Activated CD4-positive, alpha-beta T cell treated with anti-CD3 and anti-CD28 coated beads, Interleukin-2, Interleukin-4, amounts not matched to agents 100 ng/mL and 50 ng/mL, durations not matched to agents 16 hours and 8 hours (primary cell): ENCODE measurements around the gene ZMIZ1.

Experiments
- DNase-seq: peaks from one replicate; pipeline ENCODE4 v3.0.0-alpha.2; 2020; ENCODE audit warnings: low spot score

Gene ZMIZ1

GRCh38 chr10:79358811-79359210 lies 290.0 kb downstream of the ZMIZ1 start:
- no peak for DNase-seq

GRCh38 chr10:79359816-79360498 lies 291.2 kb downstream of the ZMIZ1 start:
- DNase-seq, result no peak

DNA sequence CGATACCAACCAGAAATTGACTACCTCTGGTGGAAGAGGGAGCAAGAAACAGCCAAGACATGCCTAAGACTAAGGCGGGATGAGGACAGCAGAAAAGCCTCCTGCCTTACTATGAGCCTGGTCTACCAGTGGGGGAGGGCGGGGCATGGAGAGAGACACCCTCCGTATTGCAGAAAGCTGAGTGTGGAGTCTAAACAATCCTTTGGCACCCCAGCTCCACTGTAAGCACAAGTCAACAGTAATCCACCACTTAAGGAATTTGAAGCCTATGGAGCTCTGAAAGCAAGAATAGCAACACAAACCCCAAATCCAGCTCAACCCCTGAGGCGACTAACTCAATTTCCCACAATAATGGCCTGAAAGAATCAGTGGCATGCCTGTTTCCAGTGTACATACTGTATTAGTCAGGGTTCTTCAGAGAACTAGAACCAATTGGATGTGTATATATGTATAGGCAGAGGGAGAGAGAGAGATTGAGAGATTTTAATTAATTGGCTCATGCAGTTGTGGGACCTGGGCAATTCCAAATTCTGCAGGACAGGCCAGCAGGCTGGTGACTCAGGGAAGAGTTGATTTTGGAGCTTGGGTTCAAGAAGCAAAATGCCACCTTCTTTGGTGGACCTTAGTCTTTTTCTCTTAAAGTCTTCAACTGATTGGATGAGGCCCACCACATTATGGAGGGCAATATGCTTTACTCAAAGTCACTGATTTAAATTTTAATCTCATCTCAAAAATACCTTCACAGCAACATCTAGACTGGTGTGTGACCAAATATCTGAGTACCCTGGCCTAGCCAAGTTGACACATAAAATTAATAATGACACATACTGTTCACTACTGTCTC lies 292.0 kb downstream of the ZMIZ1 start:
- DNase-seq, result no peak

DNA sequence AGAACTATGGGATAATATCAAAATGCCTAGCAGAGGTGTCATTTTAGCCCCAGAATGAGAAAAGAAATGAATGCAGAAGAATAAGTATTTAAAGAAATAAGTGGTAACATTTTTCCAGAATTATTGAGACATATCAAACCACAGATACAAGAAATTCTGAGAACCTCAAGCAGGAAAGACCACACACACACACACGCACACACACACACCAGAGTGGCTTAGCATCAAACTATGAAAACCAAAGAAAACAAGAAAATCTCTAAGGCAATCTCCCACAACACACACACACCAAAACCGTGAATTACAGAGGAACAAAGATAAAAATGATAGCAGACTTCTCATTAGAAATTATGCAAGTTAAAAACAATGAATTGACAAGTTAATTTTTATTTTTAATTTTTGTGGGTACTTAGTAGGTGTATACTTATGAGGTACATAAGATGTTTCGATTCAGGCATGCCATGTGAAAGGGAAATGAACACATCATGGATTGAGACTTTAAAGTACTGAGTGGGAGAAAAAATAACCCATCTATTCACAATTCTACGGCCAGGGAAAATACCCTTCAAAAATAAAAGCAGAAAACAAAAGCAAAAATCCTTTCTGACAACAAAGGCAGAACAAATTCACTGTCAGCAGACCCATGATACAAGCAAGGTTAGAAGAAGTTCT lies 293.1 kb downstream of the ZMIZ1 start:
- no peak for DNase-seq
